GM18499 (cell line): Measurements from ENCODE around the gene TFCP2.
"Not testable (repeated sequence)": the region's sequence is repeated elsewhere in the genome, so short reads cannot be mapped to it uniquely, and the experiment has no call there.

Source experiments
- ATAC-seq: cut with Tn5 transposase; IDR thresholded peaks from one replicate; pipeline ENCODE4 v1.9.1; 2021; ENCODE audit warnings: moderate number of reproducible peaks; ENCODE audit not compliant: insufficient read depth, unreplicated experiment

Gene TFCP2, protein sequence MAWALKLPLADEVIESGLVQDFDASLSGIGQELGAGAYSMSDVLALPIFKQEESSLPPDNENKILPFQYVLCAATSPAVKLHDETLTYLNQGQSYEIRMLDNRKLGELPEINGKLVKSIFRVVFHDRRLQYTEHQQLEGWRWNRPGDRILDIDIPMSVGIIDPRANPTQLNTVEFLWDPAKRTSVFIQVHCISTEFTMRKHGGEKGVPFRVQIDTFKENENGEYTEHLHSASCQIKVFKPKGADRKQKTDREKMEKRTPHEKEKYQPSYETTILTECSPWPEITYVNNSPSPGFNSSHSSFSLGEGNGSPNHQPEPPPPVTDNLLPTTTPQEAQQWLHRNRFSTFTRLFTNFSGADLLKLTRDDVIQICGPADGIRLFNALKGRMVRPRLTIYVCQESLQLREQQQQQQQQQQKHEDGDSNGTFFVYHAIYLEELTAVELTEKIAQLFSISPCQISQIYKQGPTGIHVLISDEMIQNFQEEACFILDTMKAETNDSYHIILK

DNA sequence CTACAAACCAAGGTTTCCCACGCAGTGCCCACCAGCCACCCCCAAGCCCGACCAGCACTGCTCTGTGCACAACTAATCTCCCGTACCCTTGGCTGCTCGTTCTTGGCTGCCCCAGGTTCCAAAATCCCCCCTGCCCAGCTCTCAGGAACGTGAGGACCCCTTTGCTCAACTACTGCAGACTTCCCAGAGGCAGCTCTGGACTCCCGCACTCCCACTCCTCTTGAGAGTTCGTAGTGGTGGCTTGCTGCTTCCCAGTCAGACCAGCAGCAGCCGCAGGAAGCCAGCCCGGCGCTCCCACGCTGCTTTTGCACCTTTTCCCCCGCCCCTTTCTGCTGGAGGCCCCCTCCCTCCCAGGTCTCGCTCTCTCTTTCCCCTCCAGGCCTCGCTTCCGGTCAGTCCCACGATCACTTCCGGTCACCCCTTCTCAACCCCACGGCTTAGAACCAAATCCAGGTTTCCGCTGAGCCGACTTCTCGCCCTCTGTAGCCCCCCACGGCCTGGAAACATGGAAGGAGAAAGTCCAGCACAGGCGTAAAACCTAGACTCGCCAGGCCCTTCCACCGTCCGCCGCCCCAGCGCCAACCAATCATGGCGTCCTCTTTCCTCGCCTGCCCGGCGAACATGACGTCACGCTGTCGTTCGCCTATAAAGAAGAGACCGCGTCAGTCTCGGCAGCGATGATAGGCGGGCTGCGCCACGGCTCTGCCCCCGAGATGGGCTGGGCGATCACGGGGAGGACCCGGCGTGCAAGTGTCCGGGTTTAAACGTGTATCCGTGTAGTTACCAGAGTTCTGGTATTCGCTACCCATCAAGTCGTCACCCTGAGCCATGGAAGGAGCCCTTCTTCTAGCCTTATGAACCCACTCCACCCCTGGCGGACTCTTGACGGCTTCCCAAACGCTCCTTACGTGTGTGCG is at the start of gene TFCP2:
Gene TFCP2, minus strand, starts transcription at position 621 of the 917 bp plus-strand sequence. CDS start 713 bp downstream, outside the sequence.
- ATAC-seq: peak; percentile 70

DNA sequence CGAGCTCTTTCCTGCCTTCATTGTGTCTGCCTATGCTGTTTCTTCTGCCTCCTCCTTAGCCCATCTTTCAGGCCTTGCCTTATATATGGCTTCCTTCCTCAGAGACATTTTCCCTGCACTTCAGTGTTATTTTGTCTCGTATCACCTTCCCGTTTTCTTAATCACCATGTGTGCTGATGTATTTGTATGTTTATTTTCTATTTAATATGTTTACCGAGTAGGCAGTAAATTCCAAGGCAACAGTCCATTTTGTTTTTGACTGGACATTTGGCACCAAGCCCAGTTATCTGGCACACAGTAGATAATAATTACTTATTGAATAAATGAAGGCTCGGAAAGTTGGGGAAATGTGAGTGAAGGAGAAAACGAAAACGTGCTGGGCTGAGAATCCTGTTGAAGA is 49.5 kb upstream of the TFCP2 start:
- no peak for ATAC-seq

DNA sequence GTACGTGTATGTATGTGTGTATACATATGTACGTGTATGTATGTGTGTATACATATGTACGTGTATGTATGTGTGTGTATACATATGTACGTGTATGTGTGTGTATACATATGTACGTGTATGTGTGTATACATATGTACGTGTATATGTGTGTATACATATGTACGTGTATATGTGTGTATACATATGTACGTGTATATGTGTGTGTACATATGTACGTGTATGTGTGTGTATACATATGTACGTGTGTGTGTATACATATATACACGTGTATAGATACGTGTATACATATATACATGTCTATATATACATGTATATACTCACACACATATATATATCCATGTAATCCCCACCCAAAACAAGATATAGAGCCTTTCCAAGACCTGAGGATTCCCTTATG is 46.9 kb upstream of the TFCP2 start:
- not testable (repeated sequence) for ATAC-seq

DNA sequence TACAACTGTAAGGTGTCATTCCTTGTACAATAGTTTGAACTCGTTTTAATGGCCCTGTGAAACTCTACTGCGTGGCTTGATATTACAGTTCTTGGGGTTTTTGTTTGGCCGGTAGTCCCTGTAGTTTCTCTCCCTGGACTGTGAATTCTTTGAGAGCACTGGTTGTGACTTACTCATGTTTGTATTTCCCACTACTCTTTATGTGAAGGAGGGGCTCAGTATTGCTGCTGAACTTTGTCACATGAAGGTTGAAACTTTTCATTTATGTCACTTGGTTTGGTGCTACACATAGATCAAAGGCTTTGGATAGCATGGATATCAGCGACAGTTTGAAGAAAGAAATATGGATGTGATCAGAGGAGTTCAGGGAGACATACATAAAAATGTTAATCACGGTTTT is 46.4 kb upstream of the TFCP2 start:
- no peak for ATAC-seq

DNA sequence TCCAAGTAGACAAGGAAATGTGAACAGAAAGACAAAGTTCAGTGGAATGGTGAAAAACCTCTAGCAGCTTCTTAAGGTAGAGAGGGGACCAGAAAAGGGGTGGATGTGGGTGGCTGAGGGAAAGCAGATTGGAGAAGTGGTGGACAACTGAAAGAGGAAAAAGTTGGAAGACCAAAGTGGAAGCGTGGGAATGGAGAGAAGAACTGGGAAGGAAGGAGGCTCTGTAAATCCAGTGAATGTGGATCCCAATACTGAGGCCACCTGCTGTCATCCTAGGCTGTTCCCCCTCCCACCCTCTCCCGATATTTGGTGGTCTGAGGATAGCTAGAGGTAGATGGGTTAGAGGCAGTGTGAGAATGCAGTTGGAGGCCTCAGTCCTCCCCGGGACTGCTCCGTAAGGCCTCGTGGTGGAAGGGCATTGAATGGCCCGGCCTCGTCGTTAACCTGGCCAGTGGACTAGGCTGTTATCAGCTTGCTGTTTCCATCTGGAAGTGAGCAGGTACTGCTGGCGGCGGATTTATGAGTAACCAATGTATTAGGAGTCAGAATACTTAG is 45.7 kb upstream of the TFCP2 start:
- no peak for ATAC-seq

DNA sequence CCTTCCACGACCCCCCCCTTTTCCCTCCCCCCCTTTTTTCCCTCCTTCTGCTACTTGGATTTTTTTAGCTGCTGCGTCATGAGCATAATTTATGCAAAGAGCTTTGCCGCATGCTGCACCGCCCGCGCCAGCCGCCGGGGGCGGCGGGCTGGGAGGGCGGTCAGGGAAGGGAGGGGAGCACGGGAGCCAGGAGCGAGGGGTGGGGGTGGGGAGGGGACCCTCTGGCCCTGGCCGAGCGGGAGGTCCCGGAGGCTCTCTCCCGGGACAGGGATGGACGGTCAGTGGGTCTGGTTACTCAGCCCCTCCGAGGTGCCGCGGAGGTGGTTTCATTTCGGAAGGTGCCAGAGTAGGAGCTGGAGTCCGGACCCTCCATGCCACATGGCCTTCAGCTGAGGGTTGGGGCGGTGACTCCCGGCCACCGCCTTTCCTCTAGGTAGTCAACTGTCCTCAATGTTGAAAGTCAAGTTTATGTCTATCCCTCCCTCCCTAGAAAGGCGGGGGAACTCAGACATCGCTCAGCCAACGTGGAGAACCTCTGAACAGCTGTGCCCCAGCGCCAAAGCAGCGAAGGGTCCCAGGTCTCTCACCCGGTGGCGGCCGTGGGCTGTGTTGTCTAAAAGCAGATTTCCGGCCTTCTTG is 45.2 kb upstream of the TFCP2 start, which contains the start of gene POU6F1:
Gene POU6F1, minus strand, starts transcription at position 95 of the 639 bp plus-strand sequence. CDS start 11,226 bp downstream, outside the sequence.
- peak; percentile 38 for ATAC-seq

DNA sequence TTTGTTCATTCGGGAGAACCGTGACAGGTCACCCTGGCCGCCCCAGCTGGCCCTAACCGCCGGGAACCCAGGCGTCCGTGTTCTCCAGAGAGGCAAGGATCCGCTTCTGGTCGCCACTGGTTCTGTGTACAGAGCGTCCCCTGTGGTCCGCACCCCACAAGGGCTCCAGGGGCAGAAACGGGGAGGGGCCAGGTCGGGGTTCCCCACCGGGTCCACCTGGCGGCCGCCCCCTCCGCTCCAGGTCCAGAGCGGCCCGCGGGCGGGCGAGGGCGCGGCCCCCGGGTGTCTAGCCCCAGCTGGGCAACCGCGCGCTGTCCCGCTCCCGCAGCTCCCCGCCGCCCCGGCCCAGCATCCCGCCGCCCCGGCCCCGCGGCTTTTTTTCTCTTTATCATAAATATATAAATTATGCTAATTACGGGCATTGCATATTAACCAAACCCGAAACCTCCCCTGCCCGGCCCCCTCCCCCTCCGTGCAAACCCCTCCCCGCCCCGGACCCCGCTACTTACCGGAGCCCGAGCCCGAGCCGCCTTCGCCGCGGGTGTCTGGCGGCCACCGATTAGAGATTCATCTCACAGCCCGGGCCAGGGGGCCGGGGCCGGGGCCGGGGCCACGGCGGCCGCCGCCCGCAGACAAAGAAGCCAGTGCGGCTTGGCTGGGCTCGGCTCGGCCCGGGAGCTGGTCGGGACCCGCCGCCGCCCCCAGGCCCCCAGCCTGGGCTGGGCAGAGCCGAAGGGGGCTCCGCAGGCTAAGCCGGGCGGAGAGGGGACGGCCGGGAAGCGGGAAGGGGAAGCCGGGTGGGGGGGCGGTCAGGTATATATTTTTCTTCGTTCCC is 44.4 kb upstream of the TFCP2 start:
- no peak for ATAC-seq

DNA sequence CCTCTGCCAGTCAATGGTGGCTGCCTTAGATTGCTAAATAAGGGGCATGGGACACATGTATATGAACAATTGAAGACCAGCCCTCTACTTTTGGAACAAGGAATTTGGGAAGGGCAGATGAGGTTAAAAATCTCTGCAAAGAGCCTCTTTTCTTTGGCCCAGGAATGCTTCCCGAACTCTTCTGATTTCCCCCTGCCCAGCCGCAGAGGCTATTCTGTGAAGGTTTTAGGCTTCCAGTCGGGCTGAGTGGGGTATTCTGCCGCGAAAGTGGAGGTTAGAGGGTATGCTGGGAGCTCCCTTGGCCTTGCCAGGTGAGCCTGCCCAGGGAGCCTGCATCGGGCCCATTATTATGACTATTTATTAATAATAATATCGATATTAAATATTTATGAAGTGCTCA is 43.7 kb upstream of the TFCP2 start:
- no peak for ATAC-seq

DNA sequence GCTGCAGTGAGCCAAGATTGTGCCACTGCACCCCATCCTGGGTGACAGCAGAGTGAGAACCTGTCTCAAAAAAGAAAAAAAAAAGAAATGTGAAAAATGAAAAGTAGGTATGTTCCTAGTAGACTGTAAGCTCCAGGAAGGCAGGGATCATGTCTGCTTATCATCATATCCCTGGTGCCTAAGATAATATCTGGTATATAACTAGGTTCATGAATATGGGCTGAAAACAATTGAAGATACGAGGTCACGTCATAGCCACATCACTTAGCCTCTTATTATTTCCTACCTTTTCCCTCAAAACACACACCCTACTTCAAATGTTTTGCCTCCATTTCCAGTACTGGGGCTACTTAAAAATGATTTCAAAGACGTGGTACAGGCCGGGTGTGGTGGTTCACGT is 42.0 kb upstream of the TFCP2 start:
- ATAC-seq: no peak

DNA sequence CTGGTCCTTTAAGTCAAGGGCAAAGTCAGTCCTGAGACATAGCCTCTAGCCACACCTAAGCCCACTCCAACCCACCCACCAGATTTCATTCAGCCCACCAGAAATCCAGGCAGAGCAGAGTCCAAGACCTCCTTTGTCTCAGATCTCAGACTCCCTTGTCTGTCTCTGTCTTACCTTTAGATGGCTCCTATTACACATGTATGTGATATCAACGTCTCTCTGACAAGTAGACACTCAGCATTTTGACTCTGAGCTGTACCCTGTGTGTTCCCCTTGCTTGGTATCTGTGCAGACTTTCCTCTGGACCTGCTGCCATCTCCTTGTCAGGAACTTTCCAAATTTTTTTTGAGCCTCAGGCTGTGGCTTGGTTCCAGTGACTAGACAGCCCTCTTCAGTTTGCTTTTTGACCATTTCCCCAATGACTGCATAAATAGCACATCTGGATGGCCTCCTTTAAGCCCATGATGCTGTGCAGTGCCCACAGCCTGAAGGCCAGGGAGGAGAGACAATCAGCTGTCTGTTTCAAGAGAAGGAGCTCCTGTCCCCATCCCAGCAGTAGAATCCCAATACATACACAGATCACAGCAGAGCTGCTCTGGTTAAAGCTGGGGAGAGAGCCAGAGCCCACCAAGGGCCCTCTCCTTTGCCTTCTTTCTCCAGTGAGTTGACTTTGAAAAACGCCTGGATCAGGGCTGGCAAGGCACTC is 37.9 kb upstream of the TFCP2 start:
- ATAC-seq: no peak

DNA sequence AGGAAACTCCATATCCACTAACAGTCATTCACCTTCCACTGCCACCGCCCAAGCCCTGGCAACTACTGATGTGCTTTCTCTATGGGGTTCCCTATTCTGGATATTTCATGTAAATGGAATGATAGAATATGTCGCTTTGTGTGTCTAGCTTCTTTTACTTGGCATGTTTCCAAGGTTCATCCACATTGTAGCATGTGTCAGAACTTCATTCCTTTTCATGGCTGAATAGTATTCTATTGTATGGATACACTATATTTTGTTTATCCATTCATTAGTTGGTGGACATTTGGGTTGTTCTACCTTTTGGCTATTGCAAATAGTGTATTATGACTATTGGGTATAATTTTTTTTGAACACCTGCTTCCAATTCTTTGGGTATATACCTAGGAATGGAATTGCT is 36.3 kb upstream of the TFCP2 start:
- ATAC-seq: no peak

DNA sequence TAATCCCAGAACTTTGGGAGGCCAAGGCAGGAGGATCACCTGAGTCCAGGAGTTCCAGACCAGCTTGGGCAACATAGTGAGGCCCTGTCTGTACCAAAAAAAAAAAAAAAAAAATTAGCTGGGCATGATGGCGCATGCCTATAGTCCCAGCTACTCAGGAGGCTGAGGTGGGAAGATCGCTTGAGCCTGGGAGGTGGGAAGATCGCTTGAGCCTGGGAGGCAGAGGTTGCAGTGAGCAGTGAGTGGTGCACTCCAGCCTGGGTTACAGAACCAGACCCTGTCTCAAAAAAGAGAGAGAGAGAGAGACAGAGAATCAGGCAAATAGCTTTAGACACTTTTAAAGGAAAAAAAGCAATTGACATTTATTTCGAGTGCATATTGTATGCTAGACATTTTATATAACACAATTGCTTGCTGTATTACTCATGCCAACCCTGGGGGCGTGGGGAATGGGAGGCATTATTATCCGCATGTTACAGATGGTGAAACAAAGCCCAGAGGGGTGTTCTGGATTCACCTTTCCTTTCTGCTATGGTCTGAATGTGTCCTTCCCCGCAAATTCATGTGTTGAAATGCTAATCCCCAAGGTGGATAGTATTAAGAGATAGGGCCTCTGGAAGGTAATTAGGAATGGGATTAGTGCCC is 35.2 kb upstream of the TFCP2 start:
- no peak for ATAC-seq

DNA sequence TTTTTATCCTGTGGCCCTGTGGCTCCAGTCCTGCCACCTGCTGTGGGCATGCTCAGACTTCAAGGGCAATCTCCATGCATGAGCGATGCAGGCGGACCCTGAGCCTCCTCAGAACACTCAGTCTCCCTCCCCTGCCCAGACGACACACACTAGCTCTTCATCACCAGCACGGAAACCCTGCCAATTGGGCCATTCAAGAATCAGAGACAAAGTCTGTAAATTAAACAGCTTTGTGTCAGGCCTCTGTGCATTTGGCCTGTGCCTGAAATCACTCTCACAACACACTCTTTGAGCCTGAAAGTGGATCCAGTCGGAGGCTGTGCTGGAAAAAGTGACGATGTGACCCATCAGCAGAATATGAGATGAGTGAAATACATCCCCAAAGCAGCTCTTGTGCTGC is 32.4 kb upstream of the TFCP2 start:
- ATAC-seq: no peak

DNA sequence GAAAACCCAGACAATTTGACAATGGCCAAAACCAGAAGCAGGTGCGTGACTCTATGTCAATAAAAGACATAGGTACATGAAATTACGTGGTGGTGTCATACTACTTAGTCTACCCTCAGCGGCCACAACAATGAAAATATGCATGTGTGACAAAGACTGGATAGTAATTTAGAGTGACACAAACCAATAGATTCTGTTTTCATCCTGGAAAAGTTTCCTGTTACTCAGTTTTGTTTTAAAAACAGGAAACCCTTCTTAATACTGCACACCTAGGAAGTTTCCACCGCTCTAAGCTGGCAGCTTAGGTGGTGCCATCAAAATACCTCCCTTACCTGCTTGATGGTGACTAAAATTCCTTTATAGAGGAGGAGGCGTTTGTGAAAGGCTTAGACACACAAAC is 29.8 kb upstream of the TFCP2 start:
- ATAC-seq: no peak

DNA sequence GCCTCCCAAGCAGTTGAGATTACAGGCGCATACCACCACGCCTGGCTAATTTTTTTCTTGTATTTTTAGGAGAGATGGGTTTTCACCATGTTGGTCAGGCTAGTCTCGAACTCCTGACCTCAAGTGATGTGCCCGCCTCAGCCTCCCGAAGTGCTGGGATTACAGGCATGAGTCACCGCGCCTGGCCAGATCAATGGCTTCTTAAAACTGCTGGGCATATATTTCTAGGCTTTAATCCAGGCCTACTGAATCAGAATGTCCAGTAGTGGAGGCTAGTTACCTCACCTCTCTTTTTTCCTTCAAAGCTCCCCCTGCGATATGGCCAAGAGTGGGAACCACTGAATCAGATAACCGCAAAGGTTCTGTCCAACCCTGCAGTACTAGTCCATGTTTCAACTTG is 27.9 kb upstream of the TFCP2 start:
- no peak for ATAC-seq

DNA sequence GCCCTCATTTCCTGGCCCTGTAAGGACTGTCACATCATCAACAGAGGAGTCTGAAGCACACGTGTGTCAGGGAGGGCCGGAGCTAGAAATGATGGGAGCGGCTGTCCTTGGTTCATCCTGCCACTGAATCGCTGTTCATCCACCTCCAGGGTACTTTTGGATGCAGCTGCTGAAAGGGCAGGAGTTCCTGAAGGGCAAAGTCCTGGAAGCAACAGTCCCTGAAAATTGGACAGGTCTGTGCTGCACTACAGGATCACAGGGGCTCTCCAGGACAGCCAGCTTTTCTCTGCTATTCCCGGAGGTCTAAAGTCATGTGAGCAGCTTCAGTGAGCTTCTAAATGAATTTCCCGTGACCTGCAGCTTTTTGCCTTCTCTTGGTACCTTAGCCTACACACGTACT is 27.2 kb upstream of the TFCP2 start:
- no peak for ATAC-seq

DNA sequence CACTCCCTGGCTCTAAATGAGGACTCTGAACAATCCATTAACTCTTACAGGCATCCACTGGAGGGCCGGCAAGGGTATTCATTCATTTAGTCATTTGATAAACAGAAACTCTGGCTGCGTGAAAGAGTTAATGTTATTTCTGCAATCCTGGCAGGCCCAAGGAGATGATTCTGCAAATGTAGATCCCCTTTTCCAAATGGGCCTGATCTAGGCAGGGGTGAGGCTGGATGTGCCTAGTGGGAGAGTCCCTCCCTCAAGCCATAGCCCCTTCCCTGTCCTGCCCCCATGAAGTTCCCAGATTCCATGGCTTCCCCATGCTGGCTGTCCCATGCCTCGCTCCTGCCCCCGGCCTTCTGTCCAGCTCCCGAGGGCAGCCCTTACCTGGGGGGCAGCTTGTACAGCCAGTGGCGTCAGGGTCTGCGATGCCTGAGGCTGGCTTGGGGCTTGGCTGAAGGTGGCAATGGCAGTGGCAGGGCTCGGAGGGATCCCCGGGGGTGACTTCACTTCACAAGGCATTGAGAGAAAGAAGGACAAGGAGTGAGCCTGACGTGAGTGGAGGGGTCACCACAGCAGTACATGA is 26.5 kb upstream of the TFCP2 start:
- ATAC-seq: no peak
